NB4 (cell line): Measurements from ENCODE around the gene TPBG.

Experiments used
- DNase-seq: peaks from one replicate; pipeline ENCODE4 v3.0.0; 2010; ENCODE audit warnings: low read depth
- H3K4me3 ChIP-seq: one replicate; pipeline ENCODE4 v1.5.1; 2011; ENCODE audit warnings: mild to moderate bottlenecking, low read depth, low read length, moderate library complexity
- CTCF ChIP-seq: IDR thresholded peaks from one replicate; pipeline ENCODE4 v1.5.1; 2012; ENCODE audit warnings: low read depth, low read length
- MAX ChIP-seq: IDR thresholded peaks from 2 replicates; pipeline ENCODE4 v1.6.1; 2011; ENCODE audit warnings: low read depth, low read length
- MYC ChIP-seq: IDR thresholded peaks from 2 replicates; pipeline ENCODE4 v1.6.1; 2011; ENCODE audit warnings: low read depth, low read length
- POLR2A ChIP-seq: IDR thresholded peaks from 2 replicates; pipeline ENCODE4 v1.6.1; 2011; ENCODE audit warnings: mild to moderate bottlenecking; ENCODE audit not compliant: insufficient read length; ENCODE audit errors: extremely low read depth

Gene TPBG

GRCh38 chr6:82363428-82364086 is at the start of gene TPBG:
TSS of gene TPBG (plus strand) at chr6:82363817. CDS start at chr6:82364962, 1,145 bp downstream.
- no peak for DNase-seq
- H3K4me3 ChIP-seq: no peak within 1 kb of the TSS
- TF ChIP-seq CTCF: no peak
- TF ChIP-seq MYC: no peak
- TF ChIP-seq POLR2A: no peak
- TF ChIP-seq MAX: no peak

- no peak overlapping the region for H3K4me3 ChIP-seq
- TF ChIP-seq POLR2A (no peak), MYC (no peak), MAX (no peak), CTCF (no peak)
- no peak for DNase-seq
Observed at GRCh38 chr6:82322386-82322785, 41.2 kb upstream of the TPBG start.

- DNase-seq: no peak
- no peak for TF ChIP-seq POLR2A
- TF ChIP-seq CTCF: no peak
- no peak for TF ChIP-seq MYC
- TF ChIP-seq MAX: no peak
- H3K4me3 ChIP-seq: no peak overlapping the region
Observed at GRCh38 chr6:82329766-82330165, 33.9 kb upstream of the TPBG start.

- H3K4me3 ChIP-seq: no peak overlapping the region
- no peak for DNase-seq
- TF ChIP-seq MAX (no peak), CTCF (no peak), MYC (no peak), POLR2A (no peak)
Observed at GRCh38 chr6:82330171-82330804, 33.3 kb upstream of the TPBG start.

GRCh38 chr6:82331031-82331773 is 32.4 kb upstream of the TPBG start:
- DNase-seq: peak; percentile 7

More at GRCh38 chr6:82331031-82331773, 32.4 kb upstream of the TPBG start:
- no peak for TF ChIP-seq POLR2A
- no peak for TF ChIP-seq MYC
- TF ChIP-seq MAX: no peak
- TF ChIP-seq CTCF: no peak
- no peak overlapping the region for H3K4me3 ChIP-seq
